Endothelial cell of umbilical vein (primary cell): ENCODE results near the gene GPR158.

Source experiments
- CTCF ChIP-seq, 2 donors: IDR thresholded peaks; 1 replicate in 1 of 2; 2 replicates in 1 of 2; pipeline ENCODE4 v1.5.1; 2011; ENCODE audit warnings: low read length in 2 of 2, mild to moderate bottlenecking in 2 of 2, moderate library complexity in 2 of 2, control low read depth in 1 of 2, inconsistent platforms in 1 of 2, low read depth in 1 of 2; ENCODE audit not compliant: insufficient read depth in 1 of 2; ENCODE audit errors: extremely low read depth in 1 of 2
- MAX ChIP-seq: IDR thresholded peaks from 2 replicates; pipeline ENCODE4 v1.6.1; 2011; ENCODE audit not compliant: insufficient read depth, insufficient read length
- MYC ChIP-seq: IDR thresholded peaks from one replicate; pipeline ENCODE4 v1.6.1; 2011; ENCODE audit warnings: mild to moderate bottlenecking, low read depth, low read length

- TF ChIP-seq CTCF (IDR thresholded peaks at IDR 0.05; ENCODE audit: extremely low read depth in 1 of 2, insufficient read depth in 1 of 2, low read depth in 1 of 2, low read length in 2 of 2), result no peak
- no peak for TF ChIP-seq MAX
- TF ChIP-seq MYC, result no peak
Observed at GRCh38 chr10:25578061-25578460, 403.3 kb downstream of the GPR158 start.
